Left renal cortex interstitium (tissue), 4 donors: Measurements from ENCODE around the gene PAPPA2. TPM values are rescaled to one million over a fixed set of nuclear protein-coding genes. Genes with fewer than 3 reads are reported as not detected.

ENCODE experiments used
- DNase-seq, 4 donors: peaks; one replicate each; pipeline ENCODE4 v3.0.0-alpha.2; 2013; ENCODE audit warnings: low read depth in 4 of 4, low spot score in 2 of 4, missing footprints in 1 of 4
- polyA plus RNA-seq, 4 donors: library from polyadenylated mRNA; unstranded; fragments of 120-200 nt; gene quantifications; one replicate each; pipeline ENCODE4 v1.2.1, GENCODE V29; 2013; ENCODE audit not compliant: insufficient read length in 4 of 4

The PAPPA2 gene
- polyA plus RNA-seq, 4 donors = 50.3 to 64.4 (median 54.6) TPM

DNA sequence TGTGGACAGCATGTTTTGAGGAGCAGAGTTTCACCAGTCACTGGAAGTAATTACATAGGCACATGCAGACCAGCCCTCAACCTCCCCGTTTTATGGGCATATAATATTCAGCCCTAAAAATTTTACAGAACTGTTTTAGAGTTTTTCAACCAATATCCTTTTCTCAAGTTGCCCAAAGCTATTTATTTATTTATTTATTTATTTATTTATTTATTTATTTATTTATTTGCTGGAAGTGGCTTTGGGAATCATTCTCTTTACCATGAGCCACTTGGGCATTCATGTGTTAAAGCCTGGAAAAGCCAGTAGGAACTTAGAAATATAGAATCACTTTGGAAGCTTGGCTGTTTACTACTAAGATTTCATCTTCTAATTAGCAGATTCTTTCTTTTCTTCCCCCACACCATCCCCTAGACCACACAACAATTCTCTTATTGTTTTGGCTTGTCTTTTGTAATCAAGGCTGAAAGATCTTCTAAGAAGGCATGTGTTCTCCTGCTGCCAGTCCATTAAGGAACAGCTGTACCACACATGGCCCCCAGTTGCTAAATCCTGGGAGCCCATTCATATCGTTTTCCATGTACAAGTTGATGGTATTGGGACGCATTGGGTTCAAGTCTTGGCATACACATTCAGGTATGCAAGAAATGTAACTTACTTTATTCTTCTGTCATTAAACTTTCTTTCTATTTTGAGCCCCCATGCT lies 220.0 kb downstream of the PAPPA2 start:
- DNase-seq = no peak

GRCh38 chr1:176691251-176692228 lies 228.6 kb downstream of the PAPPA2 start:
- DNase-seq = peak; percentile 28 to 63 (median 40)

DNA sequence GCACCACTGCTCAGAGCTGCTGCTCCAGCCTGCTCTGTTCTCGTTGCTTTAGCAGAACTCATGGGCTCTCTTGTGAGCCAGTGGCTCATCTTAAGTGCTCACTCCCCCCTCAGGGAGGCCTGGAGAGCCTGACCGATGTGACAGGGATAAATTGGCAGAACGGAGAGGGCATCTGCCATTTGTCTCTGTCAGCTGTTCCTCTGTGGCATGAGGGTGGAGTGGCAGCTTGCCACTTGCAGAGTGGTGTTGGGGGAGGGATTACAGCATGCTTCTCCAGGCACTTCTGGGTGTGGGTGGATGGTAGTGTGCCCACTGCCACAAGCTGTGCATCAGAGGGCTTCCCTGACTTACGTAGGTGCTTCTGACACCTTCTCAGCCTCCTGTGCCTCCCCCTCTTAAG lies 229.5 kb downstream of the PAPPA2 start:
- no peak for DNase-seq

DNA sequence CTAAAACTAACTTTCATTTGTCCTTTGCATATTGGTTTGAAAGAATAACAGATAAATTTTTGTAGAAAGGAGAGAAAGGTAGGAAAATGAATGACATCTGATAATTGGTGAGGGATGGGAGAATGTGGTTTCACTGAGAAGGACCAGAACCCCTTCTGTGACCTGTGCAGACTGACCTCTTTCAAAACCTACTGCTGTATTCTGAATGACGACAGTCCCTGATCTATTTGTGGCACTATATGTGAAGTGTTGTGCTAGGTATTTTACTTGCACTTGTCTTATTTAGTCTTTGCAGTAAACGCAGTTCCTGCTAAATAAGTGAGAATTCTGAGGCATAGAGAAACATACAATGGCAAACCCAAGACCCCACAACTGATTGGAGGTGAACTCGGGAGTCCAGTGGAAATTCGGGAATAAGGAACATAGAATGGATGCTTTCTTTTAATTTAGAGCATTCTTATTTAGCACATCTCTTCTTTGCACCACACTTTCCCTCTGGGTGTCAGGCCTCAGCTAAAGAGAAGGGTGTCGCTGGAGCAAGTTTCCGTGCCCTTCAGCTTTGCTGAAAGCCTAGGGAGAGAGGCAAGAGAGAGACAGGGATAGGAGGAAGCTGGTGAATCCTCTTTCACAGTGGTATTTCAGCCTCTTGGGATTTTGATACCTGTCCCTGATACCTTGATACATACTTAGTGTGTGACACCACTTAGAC lies 230.2 kb downstream of the PAPPA2 start:
- no peak for DNase-seq

GRCh38 chr1:176693697-176694329 lies 230.8 kb downstream of the PAPPA2 start:
- no peak for DNase-seq

- DNase-seq = no peak
Observed at GRCh38 chr1:176694713-176695112, 231.7 kb downstream of the PAPPA2 start.

DNA sequence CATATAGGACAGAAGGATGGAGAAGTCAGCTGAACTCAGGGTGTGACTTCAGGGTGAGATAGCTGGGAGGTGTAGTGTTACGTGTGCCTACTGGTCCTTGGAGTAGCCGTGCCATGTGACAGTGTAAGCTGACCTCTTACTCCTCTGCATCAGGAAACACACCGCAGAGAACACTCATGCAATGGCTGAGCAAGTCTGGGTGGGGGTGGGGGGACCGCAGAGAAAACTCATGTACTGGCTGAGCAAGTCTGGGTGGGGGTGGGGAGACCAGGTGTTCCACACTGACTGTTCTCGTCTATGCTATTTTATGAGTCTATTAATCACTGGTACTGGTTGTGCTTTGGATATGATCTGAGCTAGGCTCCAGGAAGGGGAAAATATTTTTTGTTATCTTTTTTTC lies 233.1 kb downstream of the PAPPA2 start:
- DNase-seq = peak; percentile 39 to 69 (median 60)

- DNase-seq = no peak
Observed at GRCh38 chr1:176696689-176697088, 233.7 kb downstream of the PAPPA2 start.

DNA sequence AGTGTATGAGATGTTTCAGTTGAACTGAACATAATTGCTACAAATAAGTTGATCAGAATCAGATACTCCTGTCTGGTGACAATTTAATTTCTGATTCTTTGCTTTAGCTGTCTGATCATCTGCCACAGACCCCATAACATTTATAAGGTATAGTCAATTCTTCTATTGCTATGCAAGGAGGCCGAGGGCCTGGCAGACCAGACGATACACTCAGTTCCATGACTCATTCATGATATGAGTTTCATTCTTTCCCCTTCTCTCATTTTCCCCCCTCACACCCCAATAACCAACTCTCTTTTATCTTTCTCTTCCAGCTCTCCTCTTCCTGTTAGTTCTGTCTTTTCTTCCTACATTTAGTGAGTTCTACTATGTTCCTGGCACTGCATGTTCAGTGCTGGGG lies 236.8 kb downstream of the PAPPA2 start:
- DNase-seq = no peak

GRCh38 chr1:176701151-176701866 lies 238.3 kb downstream of the PAPPA2 start:
- no peak for DNase-seq

GRCh38 chr1:176702901-176703300 lies 239.9 kb downstream of the PAPPA2 start:
- no peak for DNase-seq

DNA sequence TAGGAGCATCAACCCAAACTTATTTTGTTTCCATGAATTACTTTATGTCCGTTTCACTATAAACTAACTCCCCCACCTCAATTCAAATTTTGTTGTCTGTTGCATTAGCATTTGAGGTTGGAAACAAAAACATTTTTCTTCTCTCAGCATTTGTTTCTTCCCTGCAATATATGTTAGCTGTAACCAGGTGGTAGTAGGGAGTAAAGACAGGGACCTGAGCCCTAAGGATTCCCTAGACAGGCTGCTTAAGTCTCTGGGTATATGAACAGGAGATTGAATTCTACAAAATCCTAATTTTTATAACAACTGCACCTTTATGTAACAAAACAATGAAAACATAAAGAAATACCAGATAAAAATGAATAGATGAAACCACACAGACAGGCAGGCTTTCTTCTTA lies 242.6 kb downstream of the PAPPA2 start:
- DNase-seq = no peak

DNA sequence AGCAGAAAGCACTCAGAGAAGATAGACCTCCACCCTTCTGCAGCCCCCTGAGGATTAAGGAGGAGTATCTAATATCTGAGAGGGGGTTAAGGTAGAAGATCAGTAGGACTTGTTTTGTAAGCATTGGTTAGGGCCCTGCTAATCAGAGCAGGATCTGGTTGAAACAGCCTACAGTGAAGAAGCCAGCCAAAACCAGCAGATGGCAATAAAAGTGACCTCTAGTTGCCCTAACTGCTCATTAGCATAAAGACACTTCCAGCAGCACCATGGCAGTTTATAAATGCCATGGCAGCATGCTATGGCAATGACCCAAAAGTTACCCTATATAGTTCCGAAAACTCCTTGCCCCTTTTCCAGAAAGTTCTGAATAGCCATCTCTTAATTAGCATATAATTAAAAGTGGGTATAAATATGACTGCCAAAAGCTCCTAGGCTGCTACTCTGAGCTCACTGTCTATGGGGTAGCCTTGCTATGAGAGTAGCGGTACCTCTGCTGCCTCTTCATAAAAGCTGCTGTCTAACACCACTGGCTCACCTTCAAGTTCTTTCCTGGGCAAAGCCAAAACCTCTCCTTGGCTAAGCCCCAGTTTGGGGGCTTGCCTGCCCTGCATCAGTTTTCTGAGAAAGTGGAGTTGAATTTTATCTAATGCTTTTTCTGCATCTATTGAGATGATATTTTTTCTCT lies 254.2 kb downstream of the PAPPA2 start:
- DNase-seq = no peak

GRCh38 chr1:176719447-176719846 lies 256.5 kb downstream of the PAPPA2 start:
- DNase-seq = no peak

GRCh38 chr1:176720838-176721237 lies 257.9 kb downstream of the PAPPA2 start:
- no peak for DNase-seq

- DNase-seq = no peak
Observed at GRCh38 chr1:176733661-176734060, 270.7 kb downstream of the PAPPA2 start.

DNA sequence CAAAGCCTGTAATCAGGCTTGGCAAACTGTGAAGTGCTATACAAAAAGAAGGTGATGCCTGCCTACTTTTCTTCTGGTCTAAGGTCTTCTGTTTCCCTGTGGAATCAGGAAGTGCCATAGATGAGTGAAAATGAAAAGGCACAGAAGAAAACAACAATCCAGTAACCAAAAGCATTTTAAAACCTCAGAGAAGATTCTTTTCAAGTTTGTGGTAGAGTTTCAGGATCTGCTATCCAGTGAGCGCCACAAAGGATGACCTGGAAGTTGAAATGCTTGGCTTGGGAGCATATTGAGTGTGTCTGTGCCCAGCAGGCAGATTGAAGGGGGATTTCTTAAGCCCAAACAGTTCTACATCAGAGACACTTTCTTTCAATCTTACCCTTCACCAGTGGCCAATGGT lies 272.2 kb downstream of the PAPPA2 start:
- no peak for DNase-seq

DNA sequence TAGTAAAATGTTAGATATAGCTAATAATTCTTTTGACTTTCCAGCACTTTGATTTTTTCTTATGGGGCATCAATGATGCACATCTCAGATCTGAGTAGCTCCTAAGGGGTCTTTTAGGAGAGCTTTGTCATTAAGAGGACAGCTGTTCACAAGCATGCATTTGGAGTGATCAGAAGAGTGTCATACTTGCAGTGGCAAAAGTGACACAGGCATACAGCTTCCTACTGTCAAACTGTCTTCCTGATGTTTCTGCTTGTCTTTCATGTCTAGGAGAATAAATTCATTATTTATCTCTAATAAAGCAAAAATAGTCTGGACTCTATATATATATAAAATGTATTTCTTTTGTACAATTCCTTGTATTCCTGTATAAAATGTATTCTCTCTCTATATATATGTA lies 273.0 kb downstream of the PAPPA2 start:
- no peak for DNase-seq

GRCh38 chr1:176741181-176741580 lies 278.2 kb downstream of the PAPPA2 start:
- DNase-seq = no peak
